Hepatocyte (in vitro differentiated cells): ENCODE data around the gene AGBL3. TPM values are rescaled to one million over a fixed set of nuclear protein-coding genes. Genes with fewer than 3 reads are reported as not detected.

Source experiments
- DNase-seq: peaks from one replicate; pipeline ENCODE4 v3.0.0-alpha.2; 2016; ENCODE audit warnings: low spot score
- H2AFZ ChIP-seq: fragments of 200-600 bp; sonication (generic); 2 replicates; pipeline ENCODE4 v1.6.0; 2016; ENCODE audit warnings: antibody characterized with exemption, mild to moderate bottlenecking
- H3K27ac ChIP-seq: fragments of 200-600 bp; sonication (generic); 2 replicates; pipeline ENCODE4 v1.5.1; 2016; ENCODE audit warnings: mild to moderate bottlenecking
- H3K27me3 ChIP-seq: fragments of 200-600 bp; sonication (generic); 2 replicates; pipeline ENCODE4 v1.6.1; 2016
- H3K36me3 ChIP-seq: fragments of 200-600 bp; sonication (generic); replicated peaks from 2 replicates; pipeline ENCODE4 v1.5.1; 2016; ENCODE audit warnings: low read depth; ENCODE audit not compliant: insufficient read depth
- H3K4me1 ChIP-seq: fragments of 200-600 bp; sonication (generic); 2 replicates; pipeline ENCODE4 v1.5.1; 2016; ENCODE audit warnings: mild to moderate bottlenecking, moderate library complexity; ENCODE audit not compliant: insufficient read depth
- H3K4me2 ChIP-seq: fragments of 200-600 bp; sonication (generic); 2 replicates; pipeline ENCODE4 v1.6.0; 2016
- H3K4me3 ChIP-seq: fragments of 200-600 bp; sonication (generic); 2 replicates; pipeline ENCODE4 v1.5.1; 2016; ENCODE audit warnings: mild to moderate bottlenecking
- H3K79me2 ChIP-seq: fragments of 200-600 bp; sonication (generic); 2 replicates; pipeline ENCODE4 v1.6.0; 2017; ENCODE audit warnings: mild to moderate bottlenecking
- H3K9me2 ChIP-seq: fragments of 200-600 bp; sonication (generic); replicated peaks from 2 replicates; pipeline ENCODE4 v1.6.0; 2017; ENCODE audit warnings: mild to moderate bottlenecking; ENCODE audit not compliant: insufficient read depth
- H3K9me3 ChIP-seq: fragments of 200-600 bp; sonication (generic); 2 replicates; pipeline ENCODE4 v1.5.1; 2016; ENCODE audit warnings: low read depth, mild to moderate bottlenecking
- H4K20me1 ChIP-seq: fragments of 200-600 bp; sonication (generic); 2 replicates; pipeline ENCODE4 v1.6.0; 2016; ENCODE audit warnings: mild to moderate bottlenecking; ENCODE audit not compliant: insufficient read depth, poor library complexity, severe bottlenecking
- CTCF ChIP-seq: fragments of 200-600 bp; sonication (generic); IDR thresholded peaks from 2 replicates; pipeline ENCODE4 v1.5.1; 2016; ENCODE audit warnings: antibody characterized with exemption, mild to moderate bottlenecking; ENCODE audit not compliant: poor library complexity
- EZH2 ChIP-seq: fragments of 200-600 bp; sonication (generic); IDR thresholded peaks from 2 replicates; pipeline ENCODE4 v1.6.1; 2016; ENCODE audit warnings: antibody characterized with exemption, mild to moderate bottlenecking, borderline replicate concordance
- EZH2phosphoT487 ChIP-seq: fragments of 200-600 bp; sonication (generic); IDR thresholded peaks from one replicate; pipeline ENCODE4 v1.6.1; 2018; ENCODE audit warnings: antibody characterized with exemption, mild to moderate bottlenecking, low read depth, moderate library complexity; ENCODE audit not compliant: unreplicated experiment, severe bottlenecking
- WGBS: methylation state at CpG from one replicate; pipeline ENCODE4 v1.1.6; 2016; ENCODE audit warnings: low lambda C conversion rate; ENCODE audit errors: missing lambda C conversion rate; 5-methylcytosine and 5-hydroxymethylcytosine counted together
- polyA plus RNA-seq: library from polyadenylated mRNA; unstranded; fragments of >200 nt; fragmentation: Nextera tagmentation; extraction: Ambion mirVana; gene quantifications from 2 replicates; pipeline ENCODE4 v1.2.1, GENCODE V29; 2016
- total RNA-seq: library from RNA; depleted of rRNA; stranded (reverse); fragments of >200 nt; gene quantifications from 2 replicates; pipeline ENCODE4 v1.2.3, GENCODE V29; 2014

Gene AGBL3
- total and polyA plus RNA-seq, 2 experiments from 2014 or later = 2.3 to 6.4 TPM

- H4K20me1 ChIP-seq = no peaks in the 10 kb centered on the region
- no peaks in the 10 kb centered on the region for H3K27me3 ChIP-seq
- TF ChIP-seq EZH2 (no peak), CTCF (no peak), EZH2phosphoT487 (no peak)
- H3K36me3 ChIP-seq = no peaks in the 10 kb centered on the region
- H3K4me2 ChIP-seq = no peak overlapping the region
- 75% methylated on average over 2 of the region's 2 CpGs for WGBS
- no peak overlapping the region for H3K27ac ChIP-seq
- no peaks in the 10 kb centered on the region for H3K79me2 ChIP-seq
- H3K4me3 ChIP-seq = no peak overlapping the region
- no peaks in the 10 kb centered on the region for H3K4me1 ChIP-seq
- no peaks in the 10 kb centered on the region for H3K9me2 ChIP-seq
- no peak overlapping the region for H2AFZ ChIP-seq
- no peak for DNase-seq
- no peaks in the 10 kb centered on the region for H3K9me3 ChIP-seq
Measured at GRCh38 chr7:135111379-135111778, 125.1 kb downstream of the AGBL3 start.

- Histone ChIP-seq H4K20me1 (no peaks in the 10 kb centered on the region), H3K27ac (no peak overlapping the region), H3K79me2 (no peaks in the 10 kb centered on the region), H2AFZ (no peak overlapping the region), H3K4me1 (no peaks in the 10 kb centered on the region), H3K27me3 (no peaks in the 10 kb centered on the region), H3K9me3 (no peaks in the 10 kb centered on the region), H3K4me3 (no peak overlapping the region), H3K9me2 (no peaks in the 10 kb centered on the region), H3K4me2 (no peak overlapping the region), H3K36me3 (no peaks in the 10 kb centered on the region)
- DNase-seq = no peak
- WGBS = 75% methylated on average over 1 of the region's 1 CpG
- TF ChIP-seq CTCF = no peak
Measured at GRCh38 chr7:135114622-135115021, 128.3 kb downstream of the AGBL3 start.

DNA sequence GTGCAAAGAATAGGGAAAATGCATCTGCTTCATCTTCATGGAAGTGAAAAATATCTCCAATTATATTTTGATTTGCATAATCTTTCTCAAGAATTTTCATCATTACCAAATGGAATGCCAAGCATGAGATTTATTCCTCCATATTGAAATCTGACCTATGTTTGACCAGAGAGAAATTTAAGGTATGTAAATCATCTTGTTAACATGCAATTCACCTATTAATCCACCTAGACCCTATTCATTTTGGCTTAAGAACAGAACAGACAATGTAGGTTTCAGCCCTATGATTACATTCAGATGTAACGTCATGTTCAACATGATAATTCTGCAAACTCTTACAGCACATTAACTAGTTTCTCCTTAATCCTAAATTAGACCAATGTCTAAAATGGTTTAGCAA lies 130.8 kb downstream of the AGBL3 start:
- 83% methylated on average over 1 of the region's 1 CpG for WGBS
- H2AFZ ChIP-seq = no peak overlapping the region

More for the DNA sequence above, 130.8 kb downstream of the AGBL3 start:
- Histone ChIP-seq H3K4me3 (no peak overlapping the region), H3K79me2 (no peaks in the 10 kb centered on the region), H3K27me3 (no peaks in the 10 kb centered on the region), H3K4me2 (no peak overlapping the region), H3K9me3 (peaks cover 5% of the 10 kb centered on the region), H4K20me1 (no peaks in the 10 kb centered on the region), H3K9me2 (no peaks in the 10 kb centered on the region), H3K4me1 (no peaks in the 10 kb centered on the region), H3K27ac (no peak overlapping the region), H3K36me3 (no peaks in the 10 kb centered on the region)
- DNase-seq = no peak
- no peak for TF ChIP-seq EZH2
- TF ChIP-seq CTCF = no peak
- no peak for TF ChIP-seq EZH2phosphoT487
